Measurements from ENCODE around the gene DAB2.
"Not testable (repeated sequence)": the region's sequence is repeated elsewhere in the genome, so short reads cannot be mapped to it uniquely, and the experiment has no call there.

DAB2 gene

DNA sequence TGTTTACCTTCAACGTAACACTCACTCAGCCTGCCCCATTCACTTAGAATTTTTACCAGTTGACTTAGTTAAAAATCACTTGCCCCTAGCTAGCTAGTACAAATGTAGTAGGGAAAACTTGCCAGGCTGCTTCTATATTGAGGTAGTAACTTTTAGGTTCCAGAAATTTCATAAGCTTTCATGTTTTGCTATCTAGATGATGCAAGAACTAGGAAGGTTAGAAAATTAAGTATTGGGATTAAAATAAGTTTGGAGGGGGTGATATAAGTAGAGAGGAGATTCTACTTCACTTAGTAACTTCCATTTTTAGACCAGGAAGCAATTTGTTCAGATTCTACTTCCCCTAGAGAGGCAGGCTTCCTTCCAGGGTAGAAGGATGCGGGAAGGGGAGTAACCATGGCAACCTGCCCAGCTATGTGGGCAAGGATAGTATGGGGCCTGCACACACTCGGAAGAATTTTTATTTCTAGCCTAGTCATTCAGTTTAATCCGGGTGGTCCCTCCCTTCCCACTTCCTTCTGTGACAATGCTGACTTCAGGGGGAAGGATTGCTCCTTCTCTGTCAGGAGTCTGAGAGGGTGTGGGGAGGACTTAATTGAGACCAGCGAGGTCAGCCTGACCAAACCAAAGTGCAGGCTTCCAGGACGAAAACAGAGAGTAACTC lies 4.2 kb downstream of the DAB2 start:
- DNase-seq = peak; percentile 73 to 88 (median 81)

DNA sequence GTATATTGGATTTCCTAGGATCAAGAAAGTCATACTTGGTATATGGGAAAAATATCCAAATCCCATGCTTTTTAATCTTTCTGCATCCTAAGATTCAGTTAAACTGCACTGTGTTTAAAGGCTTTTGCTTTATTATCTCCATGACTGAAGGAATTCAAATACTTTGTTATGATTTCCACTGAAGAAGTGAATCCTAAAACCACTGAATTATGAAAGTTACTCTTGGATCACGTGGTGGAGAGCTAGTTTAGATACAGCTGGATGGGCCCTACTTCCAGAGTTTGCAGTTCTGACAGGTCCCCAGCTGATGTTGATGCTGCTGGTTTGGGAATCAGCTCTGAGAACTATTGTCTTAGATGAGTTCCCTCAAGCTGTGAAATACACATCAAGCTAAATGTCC lies 5.0 kb downstream of the DAB2 start:
- DNase-seq = peak in 1 of 4 experiments; percentile 39

- no peak for DNase-seq
Observed at GRCh38 chr5:39417979-39418378, 6.8 kb downstream of the DAB2 start.

- peak in 1 of 4 experiments; percentile 35 for DNase-seq
Observed at GRCh38 chr5:39415201-39415600, 9.6 kb downstream of the DAB2 start.

GRCh38 chr5:39414426-39414825 lies 10.4 kb downstream of the DAB2 start:
- DNase-seq = no peak

- DNase-seq = peak in 1 of 4 experiments; percentile 3
Observed at GRCh38 chr5:39413771-39414170, 11.0 kb downstream of the DAB2 start.

DNA sequence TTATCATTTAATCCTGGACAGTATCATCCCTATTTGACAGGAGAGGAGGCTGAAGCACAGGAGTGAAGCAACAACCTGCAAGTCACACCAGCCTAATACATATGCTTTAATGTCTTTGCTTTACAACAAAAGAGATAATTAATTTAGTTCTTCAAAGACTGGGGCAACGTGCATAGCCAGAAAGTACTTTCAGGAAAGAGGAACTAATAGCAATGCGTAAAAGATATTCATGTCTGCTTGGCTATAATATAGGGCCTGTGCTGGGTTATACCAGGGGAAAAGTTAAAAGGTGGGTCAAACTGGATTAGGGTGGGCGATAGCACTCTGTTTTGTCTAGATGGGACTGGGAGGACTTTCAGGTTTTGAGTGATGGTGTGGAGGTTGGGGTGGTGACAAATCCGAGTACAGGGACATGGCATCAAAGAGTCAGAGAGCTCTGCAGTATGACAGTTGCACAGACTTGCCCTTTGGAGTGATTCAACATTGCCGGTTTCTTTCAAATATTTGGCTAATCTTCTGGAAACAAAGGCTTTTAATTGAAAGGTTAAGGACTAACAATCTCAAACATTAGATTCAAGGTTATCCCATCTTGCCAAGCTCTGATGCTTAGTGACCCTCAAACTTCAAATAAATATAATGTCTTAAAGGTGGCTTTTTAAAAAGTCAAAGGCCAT lies 11.9 kb downstream of the DAB2 start:
- DNase-seq = peak in 2 of 4 experiments; percentile 12 to 43

DNA sequence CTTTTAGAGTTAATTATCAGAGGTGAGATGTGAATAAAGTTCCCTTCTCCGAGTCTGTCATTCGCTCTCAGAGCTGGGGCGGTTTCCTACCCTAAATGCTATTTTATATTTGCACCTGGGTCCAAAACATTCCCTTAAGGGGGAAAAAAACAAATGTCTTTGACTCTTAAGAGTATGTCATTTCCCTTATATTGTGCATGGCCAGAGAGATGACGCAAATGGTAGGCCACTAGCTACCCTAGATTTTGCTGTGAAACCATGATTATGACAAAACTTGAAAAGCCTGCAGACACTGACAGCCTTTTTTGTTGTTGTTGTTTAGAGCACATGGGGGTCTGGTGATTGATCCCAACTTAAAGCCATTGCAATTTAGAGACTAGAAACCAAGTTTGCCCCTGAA lies 12.8 kb downstream of the DAB2 start:
- peak in 2 of 4 experiments; percentile 23 to 37 for DNase-seq

DNA sequence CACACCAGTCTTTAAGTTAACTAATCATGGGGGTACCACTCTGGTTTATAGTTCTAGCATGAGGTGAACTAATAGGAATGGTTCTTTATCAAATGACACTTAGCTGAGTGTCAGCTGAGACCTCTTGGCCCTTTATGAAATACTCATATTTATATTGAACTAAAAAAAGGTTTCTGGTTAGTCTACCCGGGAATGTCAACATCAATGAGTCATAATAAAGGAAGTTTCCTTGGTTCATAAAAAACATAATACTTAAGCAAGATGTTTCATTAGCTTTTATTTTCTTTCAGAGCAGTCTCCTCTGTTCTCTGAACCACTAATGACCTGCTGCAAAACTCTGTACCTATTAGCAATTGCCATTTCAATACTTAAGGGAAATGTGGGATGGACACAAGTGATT lies 13.7 kb downstream of the DAB2 start:
- peak in 3 of 4 experiments; percentile 23 to 77 (median 76) for DNase-seq

GRCh38 chr5:39409033-39409432 lies 15.7 kb downstream of the DAB2 start:
- no peak for DNase-seq

DNA sequence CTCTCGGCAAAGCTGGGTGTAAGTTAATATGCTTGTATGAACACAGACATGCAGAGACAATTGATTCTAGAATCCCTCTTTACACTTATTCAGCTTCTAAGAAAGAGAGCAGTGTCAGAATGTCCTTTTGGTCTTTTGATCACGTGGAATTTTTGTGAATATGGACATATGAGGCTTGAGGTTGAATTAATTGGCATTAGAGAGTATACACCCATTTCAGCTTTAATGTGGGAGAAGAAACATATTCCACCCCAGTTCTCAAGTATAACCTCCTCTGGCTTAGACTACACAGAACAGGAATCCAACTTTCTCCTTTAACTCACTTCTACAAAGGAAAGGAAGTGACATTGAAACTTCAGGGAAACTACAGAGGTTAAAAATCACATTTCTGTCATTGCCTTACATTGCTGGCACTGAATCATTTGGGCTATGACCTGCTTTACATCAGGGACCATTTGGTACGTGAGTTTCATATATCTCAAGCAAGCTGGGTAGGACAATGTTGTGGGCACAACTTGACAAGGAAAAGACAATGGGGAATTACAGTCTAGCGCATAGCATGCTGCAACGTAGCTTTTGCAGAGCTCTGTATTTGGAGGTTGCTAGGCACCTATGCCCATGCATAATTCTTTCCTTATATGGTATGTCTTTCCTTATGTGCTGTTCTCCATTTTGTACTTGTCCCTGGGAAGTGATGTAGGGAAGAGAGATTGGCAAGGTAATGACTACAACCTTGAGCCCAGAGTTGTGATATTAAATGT lies 19.5 kb downstream of the DAB2 start:
- DNase-seq = peak in 3 of 4 experiments; percentile 25 to 43 (median 39)

DNA sequence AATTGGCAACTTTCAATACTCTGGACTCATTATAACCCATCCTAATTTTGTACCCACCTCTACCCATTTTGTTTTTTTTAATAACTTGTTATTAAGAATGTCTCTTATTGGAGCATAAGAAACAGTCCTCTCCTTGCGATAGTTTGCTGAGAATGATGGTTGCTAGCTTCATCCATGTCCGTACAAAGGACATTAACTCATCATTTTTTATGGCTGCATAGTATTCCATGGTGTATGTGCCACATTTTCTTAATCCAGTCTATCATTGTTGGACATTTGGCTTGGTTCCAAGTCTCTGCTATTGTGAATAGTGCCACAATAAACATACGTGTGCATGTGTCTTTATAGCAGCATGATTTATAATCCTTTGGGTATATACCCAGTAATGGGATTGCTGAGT lies 21.0 kb downstream of the DAB2 start:
- DNase-seq = not testable (repeated sequence)

DNA sequence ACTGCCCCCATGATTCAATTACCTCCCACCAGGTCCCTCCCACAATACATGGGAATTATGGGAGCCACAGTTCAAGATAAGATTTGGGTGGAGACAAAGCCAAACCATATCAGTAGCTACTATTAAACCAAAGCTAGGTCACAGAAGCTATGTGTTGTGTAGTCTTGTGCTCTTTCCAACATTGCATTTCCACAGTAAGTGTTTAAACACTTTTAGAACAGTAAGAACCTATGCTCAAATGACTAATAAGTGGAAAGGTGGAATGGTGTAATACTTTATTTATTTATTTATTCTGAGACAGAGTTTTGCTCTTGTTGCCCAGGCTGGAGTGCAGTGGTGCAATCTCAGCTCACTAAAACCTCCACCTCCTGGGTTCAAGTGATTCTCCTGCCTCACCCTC lies 22.6 kb downstream of the DAB2 start:
- DNase-seq = not testable (repeated sequence)

DNA sequence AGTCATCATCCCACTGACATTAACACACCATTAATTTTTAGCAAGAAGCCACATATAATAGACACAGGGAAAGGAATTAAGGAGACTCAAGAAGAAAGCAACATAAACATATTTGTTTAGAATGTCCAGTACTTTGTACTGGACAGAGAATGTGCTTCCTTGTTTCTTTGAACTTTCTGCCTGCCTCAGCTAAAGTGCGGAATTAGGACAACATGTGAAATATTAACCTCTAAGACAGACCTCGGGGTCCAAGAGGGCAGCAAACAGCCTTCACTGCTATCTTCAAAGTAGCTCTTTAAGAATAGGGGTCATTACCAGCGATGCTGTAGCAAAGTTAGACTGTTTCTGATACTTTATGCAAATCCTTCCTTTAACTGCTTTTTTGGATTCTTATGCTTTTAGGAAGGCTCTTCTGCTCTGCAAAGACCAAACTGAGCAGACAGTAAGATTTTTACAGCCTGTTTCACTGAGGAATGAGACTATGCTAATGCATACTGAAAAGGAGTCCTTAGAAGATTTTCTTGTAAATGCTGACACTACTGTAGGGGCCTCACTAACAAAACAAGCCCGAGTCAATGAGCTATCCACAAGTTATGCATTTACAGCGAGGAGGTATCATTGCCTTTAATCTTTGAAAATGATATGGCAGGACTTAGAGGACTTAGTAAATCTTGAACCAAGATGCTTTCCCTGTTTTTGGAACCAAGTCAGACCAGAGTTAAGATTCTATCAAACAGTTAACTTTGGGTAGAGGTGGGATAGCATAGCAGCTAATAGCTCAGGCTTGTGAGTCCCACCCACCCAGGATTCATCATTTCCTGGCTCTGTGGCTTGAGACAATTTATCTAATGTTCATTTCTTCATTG lies 23.8 kb downstream of the DAB2 start:
- peak in 2 of 4 experiments; percentile 43 to 63 for DNase-seq

- peak; percentile 84 to 97 (median 90) for DNase-seq
Observed at GRCh38 chr5:39399135-39400036, 25.4 kb downstream of the DAB2 start.

- peak in 2 of 4 experiments; percentile 16 to 46 for DNase-seq
Observed at GRCh38 chr5:39396843-39397242, 27.9 kb downstream of the DAB2 start.

- no peak for DNase-seq
Observed at GRCh38 chr5:39395521-39395920, 29.3 kb downstream of the DAB2 start.

DNA sequence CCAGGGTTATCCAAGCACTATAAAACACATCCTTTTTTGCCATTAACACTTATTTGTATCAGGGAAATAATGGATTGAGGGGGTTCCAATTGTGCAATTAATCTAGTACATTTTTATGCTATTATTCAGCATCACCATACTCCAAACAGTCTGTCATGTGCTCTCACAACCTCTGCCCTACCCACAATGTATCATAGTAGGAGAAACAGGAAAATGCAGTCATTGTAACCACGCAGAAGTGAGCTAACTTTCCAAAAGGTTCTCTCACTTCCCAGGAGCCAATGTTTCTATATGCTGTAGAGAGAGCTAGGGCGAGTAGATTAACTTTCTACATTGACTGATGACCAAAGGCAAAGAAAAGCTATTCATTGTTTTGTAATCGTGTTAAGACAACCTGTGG lies 29.8 kb downstream of the DAB2 start:
- DNase-seq = peak; percentile 65 to 86 (median 76)

DNA sequence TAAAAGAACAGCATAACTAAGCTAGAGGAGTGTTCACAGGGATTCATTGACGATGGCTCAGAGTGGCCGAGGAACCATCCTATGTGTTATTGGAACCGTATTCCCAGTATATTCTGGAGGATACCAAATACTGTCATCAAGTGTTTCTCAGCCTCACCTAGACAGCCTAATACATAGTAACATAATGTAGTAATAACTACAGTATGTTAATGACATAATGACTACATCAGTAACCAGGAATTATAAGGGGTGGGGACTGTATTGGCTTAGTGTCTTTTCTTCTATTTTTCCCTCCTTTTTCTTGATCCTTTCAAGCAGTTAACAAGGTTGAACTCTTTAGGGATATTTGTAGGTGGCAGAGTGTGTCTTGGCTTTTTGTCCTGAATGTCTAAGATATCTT lies 33.8 kb downstream of the DAB2 start:
- DNase-seq = no peak

GRCh38 chr5:39387293-39387692 lies 37.5 kb downstream of the DAB2 start:
- DNase-seq = no peak

GRCh38 chr5:39384271-39384670 lies 40.5 kb downstream of the DAB2 start:
- no peak for DNase-seq
